ENCODE measurements around the gene RPS4Y1.

RPS4Y1 gene

GRCh38 chrY:2885880-2886279, 44.5 kb downstream of the RPS4Y1 start:
- no peak for DNase-seq

DNA sequence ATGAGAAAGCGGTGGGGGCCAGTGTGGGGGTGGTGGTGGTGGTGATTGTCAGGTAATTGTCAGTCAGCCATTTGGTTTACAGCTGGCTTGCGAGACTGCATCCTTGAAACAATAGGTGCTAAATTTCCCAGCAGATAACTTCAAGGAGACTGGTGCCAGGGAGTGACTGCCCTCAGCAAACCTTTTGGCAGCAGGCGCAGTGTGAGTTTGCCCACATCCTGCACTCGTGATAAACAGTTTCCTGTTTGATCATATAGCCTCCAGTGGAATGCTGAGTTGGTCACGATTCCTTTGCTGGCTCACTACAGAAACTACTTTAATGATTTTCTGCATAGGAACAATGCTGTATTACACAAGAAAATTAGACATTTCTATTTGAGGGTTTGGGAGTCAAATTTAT, 46.0 kb downstream of the RPS4Y1 start:
- no peak for DNase-seq

DNA sequence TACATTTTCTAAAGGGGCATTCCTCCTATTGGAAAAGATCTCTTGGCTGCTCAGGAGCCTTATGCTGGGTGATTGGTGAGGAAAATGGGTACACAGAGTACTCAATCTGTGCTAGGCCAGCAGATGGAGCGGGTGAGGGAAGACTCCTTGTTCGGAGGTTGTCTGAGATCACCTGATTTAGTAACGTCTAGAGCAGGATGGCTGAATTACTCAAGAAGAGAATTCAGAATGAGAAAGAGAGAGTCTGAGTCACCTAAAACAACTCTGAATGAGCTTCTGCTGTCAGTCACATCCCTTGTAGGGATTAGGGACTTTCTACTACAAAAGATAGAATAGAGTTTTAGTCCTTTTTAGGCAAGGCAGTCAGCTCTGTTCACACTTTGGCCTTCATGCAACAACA, 46.6 kb downstream of the RPS4Y1 start:
- no peak for DNase-seq

GRCh38 chrY:2893471-2893870, 52.1 kb downstream of the RPS4Y1 start:
- DNase-seq: no peak

- no peak for DNase-seq
Observed at GRCh38 chrY:2896050-2896449, 54.6 kb downstream of the RPS4Y1 start.

DNA sequence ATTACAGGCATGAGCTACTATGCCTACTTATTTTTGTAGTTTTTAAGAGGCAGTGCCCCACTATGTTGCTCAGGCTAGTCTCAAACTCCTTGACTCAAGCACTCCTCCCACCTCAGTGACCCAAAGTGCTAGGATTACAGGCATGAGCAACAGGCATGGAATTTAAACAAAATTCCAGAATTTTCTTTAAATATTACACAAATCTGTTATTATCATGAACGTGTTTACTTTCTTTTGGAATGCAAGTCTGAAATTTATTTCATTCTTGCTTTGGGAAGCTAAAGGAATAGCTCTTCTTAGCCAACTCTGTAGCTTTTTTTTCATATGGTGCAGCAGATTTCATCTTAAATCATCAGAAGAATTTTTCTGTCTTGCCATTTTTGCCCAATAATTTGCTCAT, 66.0 kb downstream of the RPS4Y1 start:
- DNase-seq: no peak

DNA sequence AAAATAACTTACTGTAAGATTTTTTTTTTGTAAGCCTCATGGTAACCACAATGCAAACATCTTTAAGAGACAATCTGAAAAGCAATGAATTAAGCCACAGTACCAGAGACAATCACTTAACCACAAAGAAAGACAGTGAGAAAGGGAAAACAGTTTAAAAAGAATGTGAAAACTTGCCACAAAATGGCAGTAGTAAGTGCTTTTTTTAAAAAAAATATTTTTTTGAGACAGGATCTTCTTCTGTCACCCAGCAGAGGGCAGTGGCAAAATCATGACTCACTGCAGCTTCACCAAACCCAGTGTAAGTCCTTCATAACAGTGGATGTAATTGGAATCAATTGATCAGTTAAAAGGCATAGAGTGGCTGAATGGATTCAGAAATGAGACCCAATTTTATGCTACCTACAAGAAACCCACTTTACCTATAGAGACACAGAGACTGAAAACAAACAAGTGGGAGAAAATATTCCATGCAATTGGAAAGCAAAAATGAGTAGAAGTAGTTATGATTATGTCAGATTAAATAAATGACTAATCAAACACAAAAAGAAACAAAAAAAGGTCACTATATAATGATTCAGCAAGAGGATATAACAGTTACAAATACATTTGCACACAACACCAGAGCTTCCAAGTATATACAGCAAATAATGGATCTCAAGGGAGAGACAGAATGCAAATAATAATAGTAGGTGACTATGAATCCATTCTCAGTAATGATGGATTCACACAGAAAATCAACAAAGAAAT, 71.8 kb downstream of the RPS4Y1 start:
- no peak for DNase-seq

Measured in CD4-positive, alpha-beta T cell treated with Interleukin-6 for 4 hours (primary cell).